Measurements from ENCODE around the gene XCL1.
"Not testable (repeated sequence)": the region's sequence is repeated elsewhere in the genome, so short reads cannot be mapped to it uniquely, and the experiment has no call there.

The XCL1 gene

GRCh38 chr1:168570652-168571051 is 5.8 kb upstream of the XCL1 start:
- DNase-seq (ENCODE audit: low read depth): no peak
- TF ChIP-seq CTCF (conservative IDR thresholded peaks at IDR 0.05; ENCODE audit: low read depth, low read length): no peak
- H3K4me3 ChIP-seq (ENCODE audit: low read length): no peak overlapping the region

- no peak overlapping the region for H3K4me3 ChIP-seq (ENCODE audit: low read length)
- DNase-seq (ENCODE audit: low read depth): no peak
- no peak for TF ChIP-seq CTCF (conservative IDR thresholded peaks at IDR 0.05; ENCODE audit: low read depth, low read length)
Observed at GRCh38 chr1:168572633-168573032, 3.8 kb upstream of the XCL1 start.

GRCh38 chr1:168574234-168574633 is 2.2 kb upstream of the XCL1 start:
- DNase-seq (ENCODE audit: low read depth); H3K4me3 ChIP-seq (ENCODE audit: low read length): not testable (repeated sequence)
- TF ChIP-seq CTCF (conservative IDR thresholded peaks at IDR 0.05; ENCODE audit: low read depth, low read length): peak; percentile 59

GRCh38 chr1:168578531-168579185 is 2.3 kb downstream of the XCL1 start:
- not testable (repeated sequence) for H3K4me3 ChIP-seq (ENCODE audit: low read length); DNase-seq (ENCODE audit: low read depth)

- not testable (repeated sequence) for H3K4me3 ChIP-seq (ENCODE audit: low read length); DNase-seq (ENCODE audit: low read depth)
Observed at GRCh38 chr1:168580290-168580689, 3.9 kb downstream of the XCL1 start.

- not testable (repeated sequence) for H3K4me3 ChIP-seq (ENCODE audit: low read length); DNase-seq (ENCODE audit: low read depth)
Observed at GRCh38 chr1:168580991-168581390, 4.6 kb downstream of the XCL1 start.

GRCh38 chr1:168581817-168582572 is 5.6 kb downstream of the XCL1 start:
- no peak for TF ChIP-seq CTCF (conservative IDR thresholded peaks at IDR 0.05; ENCODE audit: low read depth, low read length)
- no peak for DNase-seq (ENCODE audit: low read depth)
- H3K4me3 ChIP-seq (ENCODE audit: low read length): no peak overlapping the region

- no peak for DNase-seq (ENCODE audit: low read depth)
- no peak for TF ChIP-seq CTCF (conservative IDR thresholded peaks at IDR 0.05; ENCODE audit: low read depth, low read length)
- no peak overlapping the region for H3K4me3 ChIP-seq (ENCODE audit: low read length)
Observed at GRCh38 chr1:168582688-168583336, 6.4 kb downstream of the XCL1 start.

Measured in retinal pigment epithelial cell (primary cell).